Trophoblast cell (in vitro differentiated cells and primary cell): ENCODE data around the gene NRXN3.

Experiments used
- DNase-seq, 2 donors: peaks; one replicate each; pipeline ENCODE4 v3.0.0-alpha.2; 2016
- H2AFZ ChIP-seq: 2 replicates; pipeline ENCODE4 v1.6.1; 2013; ENCODE audit warnings: low read length, moderate library complexity, mild to moderate bottlenecking; ENCODE audit not compliant: insufficient read depth, poor library complexity
- H2AK5ac ChIP-seq: 2 replicates; pipeline ENCODE4 v1.6.1; 2013; ENCODE audit warnings: mild to moderate bottlenecking, low read length
- H2BK120ac ChIP-seq: 2 replicates; pipeline ENCODE4 v1.6.1; 2013; ENCODE audit warnings: low read length, mild to moderate bottlenecking, moderate library complexity; ENCODE audit not compliant: insufficient read depth, poor library complexity
- H2BK12ac ChIP-seq: 2 replicates; pipeline ENCODE4 v1.6.1; 2013; ENCODE audit warnings: mild to moderate bottlenecking, low read length, moderate library complexity
- H2BK5ac ChIP-seq: 2 replicates; pipeline ENCODE4 v1.6.1; 2013; ENCODE audit warnings: low read length, low read depth, moderate library complexity, mild to moderate bottlenecking; ENCODE audit not compliant: poor library complexity
- H3K14ac ChIP-seq: 2 replicates; pipeline ENCODE4 v1.6.1; 2013; ENCODE audit warnings: mild to moderate bottlenecking, low read length
- H3K18ac ChIP-seq: 2 replicates; pipeline ENCODE4 v1.6.1; 2013; ENCODE audit warnings: mild to moderate bottlenecking, low read length
- H3K23ac ChIP-seq: 2 replicates; pipeline ENCODE4 v1.6.1; 2013; ENCODE audit warnings: low read length
- H3K27ac ChIP-seq: 2 replicates; pipeline ENCODE4 v1.5.1; 2013; ENCODE audit warnings: low read depth, mild to moderate bottlenecking, inconsistent platforms, low read length, moderate library complexity
- H3K27me3 ChIP-seq: 2 replicates; pipeline ENCODE4 v1.6.1; 2013; ENCODE audit warnings: inconsistent platforms, mild to moderate bottlenecking, low read length, moderate library complexity; ENCODE audit not compliant: insufficient read depth
- H3K36me3 ChIP-seq, 2 experiments: 1 replicate in 1 of 2; 2 replicates in 1 of 2; pipeline ENCODE4 v1.6.1; 2013; ENCODE audit warnings: low read length in 2 of 2, mild to moderate bottlenecking in 2 of 2, moderate library complexity in 1 of 2; ENCODE audit not compliant: insufficient read depth in 2 of 2, control insufficient read depth in 1 of 2
- H3K4ac ChIP-seq: 2 replicates; pipeline ENCODE4 v1.6.1; 2013; ENCODE audit warnings: low read depth, mild to moderate bottlenecking, low read length, moderate library complexity
- H3K4me1 ChIP-seq, 2 experiments: 1 replicate in 1 of 2; 2 replicates in 1 of 2; pipeline ENCODE4 v1.6.1; 2013; ENCODE audit warnings: low read length in 2 of 2, mild to moderate bottlenecking in 2 of 2, moderate library complexity in 1 of 2; ENCODE audit not compliant: insufficient read depth in 2 of 2, control insufficient read depth in 1 of 2
- H3K4me2 ChIP-seq: 2 replicates; pipeline ENCODE4 v1.6.1; 2013; ENCODE audit warnings: inconsistent platforms, mild to moderate bottlenecking, low read length, moderate library complexity
- H3K4me3 ChIP-seq: 2 replicates; pipeline ENCODE4 v1.5.1; 2013; ENCODE audit warnings: mild to moderate bottlenecking, low read depth, low read length, inconsistent platforms
- H3K79me1 ChIP-seq: one replicate; pipeline ENCODE4 v1.6.1; 2013; ENCODE audit warnings: low read length
- H3K79me2 ChIP-seq: 2 replicates; pipeline ENCODE4 v1.6.1; 2013; ENCODE audit warnings: low read length, mild to moderate bottlenecking; ENCODE audit not compliant: control insufficient read depth, insufficient read depth, poor library complexity
- H3K9ac ChIP-seq: 2 replicates; pipeline ENCODE4 v1.6.1; 2013; ENCODE audit warnings: mild to moderate bottlenecking, low read length
- H3K9me3 ChIP-seq: 2 replicates; pipeline ENCODE4 v1.6.1; 2013; ENCODE audit warnings: low read depth, mild to moderate bottlenecking, control low read depth, inconsistent platforms, low read length; ENCODE audit not compliant: insufficient read depth
- H4K12ac ChIP-seq: 2 replicates; pipeline ENCODE4 v1.6.1; 2013; ENCODE audit warnings: low read depth, mild to moderate bottlenecking, low read length, moderate library complexity
- H4K8ac ChIP-seq: 2 replicates; pipeline ENCODE4 v1.6.1; 2013; ENCODE audit warnings: low read depth, mild to moderate bottlenecking, low read length, moderate library complexity
- H4K91ac ChIP-seq: one replicate; pipeline ENCODE4 v1.6.1; 2013; ENCODE audit warnings: low read depth, mild to moderate bottlenecking, low read length, moderate library complexity
- WGBS: extraction: QIAGEN DNeasy Blood & Tissue Kit; methylation state at CpG from one replicate; pipeline ENCODE4 v1.1.7; 2013; ENCODE audit warnings: missing lambda C conversion rate; ENCODE audit not compliant: insufficient read length, insufficient coverage; ENCODE audit errors: extremely low coverage; 5-methylcytosine and 5-hydroxymethylcytosine counted together

NRXN3 gene

DNA sequence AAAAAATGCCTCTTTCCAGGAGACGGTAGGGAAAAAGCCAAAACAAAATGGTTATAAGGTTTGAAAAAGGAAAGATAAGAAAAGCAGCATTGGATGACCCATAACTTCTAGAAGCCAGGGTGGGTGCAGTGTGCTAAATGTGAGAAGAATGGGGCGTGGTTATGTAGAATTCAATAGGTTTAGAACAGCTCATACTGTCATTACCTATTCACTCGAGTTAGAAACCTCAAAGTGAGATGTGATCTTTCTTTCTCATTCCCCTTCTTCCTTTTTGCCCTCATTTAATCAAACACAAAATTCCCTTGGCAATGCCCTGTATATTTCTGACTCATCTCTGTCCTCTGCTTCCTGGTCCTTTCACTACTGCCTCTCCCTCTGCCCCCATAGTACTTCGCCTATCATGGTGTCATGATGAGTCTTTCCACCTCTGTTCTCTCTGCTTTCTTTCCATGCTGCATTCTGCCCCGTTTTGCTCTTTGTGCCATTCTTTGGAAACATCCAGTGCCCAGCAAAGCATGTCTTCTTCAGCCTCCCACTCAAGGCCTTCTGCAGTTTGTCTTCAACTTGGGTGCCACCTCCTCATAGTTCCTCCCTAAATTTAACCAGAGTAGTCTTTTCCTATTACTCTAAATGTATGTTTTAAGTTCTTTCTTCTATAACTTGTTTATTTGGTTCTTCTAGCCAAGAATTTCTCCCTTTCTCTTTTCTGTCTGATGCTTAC lies 496.3 kb downstream of the NRXN3 start:
- H2BK12ac ChIP-seq: peak overlapping the region; percentile 40
- WGBS: no CpG with 5 or more reads among the region's 5 CpGs
- DNase-seq: no peak
- peaks cover 2% of the 10 kb centered on the region for H3K9me3 ChIP-seq
- H3K27ac ChIP-seq: no peak overlapping the region
- no peak overlapping the region for H3K18ac ChIP-seq
- no peaks in the 10 kb centered on the region for H3K4me1 ChIP-seq
- H3K4me2 ChIP-seq: no peak overlapping the region
- no peak overlapping the region for H4K91ac ChIP-seq
- H3K14ac ChIP-seq: peak overlapping the region; percentile 37
- no peak overlapping the region for H2AK5ac ChIP-seq
- no peak overlapping the region for H3K23ac ChIP-seq
- no peak overlapping the region for H4K8ac ChIP-seq
- no peaks in the 10 kb centered on the region for H3K36me3 ChIP-seq
- no peak overlapping the region for H4K12ac ChIP-seq
- H3K79me2 ChIP-seq: no peaks in the 10 kb centered on the region
- no peak overlapping the region for H2AFZ ChIP-seq
- H3K4me3 ChIP-seq: no peak overlapping the region
- no peak overlapping the region for H3K9ac ChIP-seq
- no peaks in the 10 kb centered on the region for H3K79me1 ChIP-seq
- no peak overlapping the region for H3K4ac ChIP-seq
- H2BK5ac ChIP-seq: peak overlapping the region; percentile 40
- no peak overlapping the region for H2BK120ac ChIP-seq
- no peaks in the 10 kb centered on the region for H3K27me3 ChIP-seq

DNA sequence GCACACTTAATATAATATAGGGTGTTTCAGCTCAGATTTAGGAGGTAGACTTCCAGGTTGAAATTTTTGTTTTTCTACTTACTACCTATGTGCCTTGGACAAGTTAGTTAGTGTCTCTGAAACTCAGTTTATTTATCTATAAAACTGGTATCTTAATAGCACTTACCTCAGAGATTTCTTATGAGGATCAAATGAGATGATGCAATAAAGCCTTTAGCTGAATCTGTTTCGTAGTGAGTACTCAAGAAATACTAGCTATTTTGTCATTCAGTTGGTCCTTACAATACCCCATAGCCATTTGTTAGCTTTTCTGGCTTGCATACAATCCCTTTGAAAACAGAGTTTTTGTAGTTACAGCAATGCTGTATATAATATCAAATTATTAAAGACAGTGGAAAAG lies 497.0 kb downstream of the NRXN3 start:
- Histone ChIP-seq H3K18ac (no peak overlapping the region), H2BK5ac (no peak overlapping the region), H3K4me3 (no peak overlapping the region), H3K4me1 (no peaks in the 10 kb centered on the region), H3K9ac (no peak overlapping the region), H3K14ac (no peak overlapping the region), H3K36me3 (no peaks in the 10 kb centered on the region), H3K27me3 (no peaks in the 10 kb centered on the region), H3K9me3 (peaks cover 2% of the 10 kb centered on the region), H3K4ac (no peak overlapping the region), H2AFZ (no peak overlapping the region), H3K79me1 (no peaks in the 10 kb centered on the region), H3K27ac (no peak overlapping the region), H2BK120ac (no peak overlapping the region), H3K4me2 (no peak overlapping the region), H3K23ac (no peak overlapping the region), H3K79me2 (no peaks in the 10 kb centered on the region), H4K12ac (no peak overlapping the region), H2AK5ac (no peak overlapping the region), H2BK12ac (no peak overlapping the region), H4K8ac (no peak overlapping the region), H4K91ac (no peak overlapping the region)
- no CpG with 5 or more reads among the region's 1 CpG for WGBS
- DNase-seq: no peak

DNA sequence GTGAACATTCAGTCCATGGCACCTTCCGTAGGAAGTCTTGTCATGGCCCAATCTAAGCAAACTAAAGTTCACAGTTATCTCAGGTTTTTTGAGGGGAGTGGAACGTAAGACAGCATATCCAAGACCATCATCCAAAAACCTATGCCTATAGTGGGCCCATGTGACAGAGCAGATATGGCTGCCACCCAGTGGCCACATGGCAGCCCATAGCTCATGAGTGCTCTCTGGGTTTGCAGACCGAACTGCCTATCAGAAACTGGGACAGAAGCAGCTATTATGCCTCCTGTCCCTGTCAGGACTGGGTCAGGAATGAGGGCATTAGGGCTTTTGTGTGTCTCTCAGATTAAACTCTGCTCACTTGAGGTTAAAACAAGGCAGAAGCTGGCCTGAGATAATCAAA lies 503.7 kb downstream of the NRXN3 start:
- no peak overlapping the region for H3K4ac ChIP-seq
- no peak overlapping the region for H3K9ac ChIP-seq
- no peaks in the 10 kb centered on the region for H3K79me2 ChIP-seq
- H3K18ac ChIP-seq: no peak overlapping the region
- H3K4me3 ChIP-seq: no peak overlapping the region
- H2BK120ac ChIP-seq: no peak overlapping the region
- no peaks in the 10 kb centered on the region for H3K36me3 ChIP-seq
- no peak overlapping the region for H3K23ac ChIP-seq
- H2BK12ac ChIP-seq: no peak overlapping the region
- no CpG with 5 or more reads among the region's 3 CpGs for WGBS
- no peak overlapping the region for H3K27ac ChIP-seq
- H3K79me1 ChIP-seq: no peaks in the 10 kb centered on the region
- no peak overlapping the region for H3K14ac ChIP-seq
- H3K27me3 ChIP-seq: no peaks in the 10 kb centered on the region
- H4K8ac ChIP-seq: no peak overlapping the region
- no peak overlapping the region for H4K91ac ChIP-seq
- H4K12ac ChIP-seq: no peak overlapping the region
- no peaks in the 10 kb centered on the region for H3K9me3 ChIP-seq
- no peak for DNase-seq
- H3K4me1 ChIP-seq: no peaks in the 10 kb centered on the region
- H2AFZ ChIP-seq: no peak overlapping the region
- H3K4me2 ChIP-seq: no peak overlapping the region
- H2BK5ac ChIP-seq: no peak overlapping the region
- H2AK5ac ChIP-seq: no peak overlapping the region

DNA sequence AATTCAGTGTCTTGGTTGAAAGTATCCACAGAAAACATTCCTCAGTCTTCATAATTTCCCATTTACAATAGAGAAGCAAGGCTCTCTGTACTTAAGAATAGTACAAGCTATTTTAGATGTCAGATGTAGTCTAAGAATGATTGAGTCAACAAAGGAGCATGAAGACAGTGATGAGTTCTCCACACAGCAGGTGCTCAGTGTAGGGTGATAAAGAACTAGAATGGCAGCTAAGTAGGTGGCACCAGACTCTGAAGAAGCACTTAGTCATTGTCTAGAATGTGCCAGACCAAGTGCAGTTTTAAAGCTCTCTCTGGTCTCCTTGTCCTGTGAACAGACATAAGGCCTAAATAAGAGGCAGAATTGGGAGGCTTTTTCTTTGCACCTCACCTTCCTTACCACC lies 504.6 kb downstream of the NRXN3 start:
- no peak overlapping the region for H2AK5ac ChIP-seq
- H3K4me2 ChIP-seq: no peak overlapping the region
- H3K4me1 ChIP-seq: no peaks in the 10 kb centered on the region
- no peaks in the 10 kb centered on the region for H3K27me3 ChIP-seq
- no peak for DNase-seq
- H3K14ac ChIP-seq: no peak overlapping the region
- no peak overlapping the region for H4K91ac ChIP-seq
- H3K4me3 ChIP-seq: no peak overlapping the region
- H2BK12ac ChIP-seq: no peak overlapping the region
- no peak overlapping the region for H3K23ac ChIP-seq
- H2BK5ac ChIP-seq: no peak overlapping the region
- no peaks in the 10 kb centered on the region for H3K79me1 ChIP-seq
- no peak overlapping the region for H4K8ac ChIP-seq
- no peak overlapping the region for H3K27ac ChIP-seq
- H3K9ac ChIP-seq: no peak overlapping the region
- H3K18ac ChIP-seq: no peak overlapping the region
- H2BK120ac ChIP-seq: no peak overlapping the region
- no peak overlapping the region for H2AFZ ChIP-seq
- no peaks in the 10 kb centered on the region for H3K36me3 ChIP-seq
- no peak overlapping the region for H3K4ac ChIP-seq
- no peaks in the 10 kb centered on the region for H3K9me3 ChIP-seq
- H4K12ac ChIP-seq: no peak overlapping the region
- no peaks in the 10 kb centered on the region for H3K79me2 ChIP-seq
